ENCODE measurements around the gene CFLAR.

Gene CFLAR

DNA sequence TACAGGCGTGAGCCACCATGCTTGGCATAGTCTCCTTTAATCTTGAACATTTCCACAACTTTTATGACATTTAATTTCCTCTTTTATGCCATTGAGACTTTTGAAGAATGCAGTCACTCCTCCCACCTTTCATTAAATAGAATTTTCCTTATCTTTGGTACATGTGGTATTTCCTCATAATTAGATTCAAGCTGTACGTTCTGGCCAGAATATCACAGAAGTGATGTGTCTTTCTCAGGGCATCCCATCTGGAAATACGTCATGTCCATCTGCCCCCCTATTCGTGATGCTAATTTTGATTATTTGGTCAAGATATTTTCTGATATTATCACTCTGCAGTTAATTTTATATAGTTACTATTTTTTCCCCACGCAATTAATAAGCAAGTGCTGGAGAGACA is 83.9 kb downstream of the CFLAR start:
- Histone ChIP-seq H4K20me1 (ENCODE audit: insufficient read depth, low read length) (no peaks in the 10 kb centered on the region), H3K36me3 (replicated peaks; ENCODE audit: insufficient read depth, low read length) (peaks cover 25% of the 10 kb centered on the region; the same call in 1 of the 2 replicates), H3K79me2 (ENCODE audit: low read length) (peaks cover 90% of the 10 kb centered on the region), H3K27ac (ENCODE audit: low read length) (no peak overlapping the region), H3K4me3 (ENCODE audit: low read length) (no peak overlapping the region), H2AFZ (ENCODE audit: low read length) (no peak overlapping the region), H3K9me2 (replicated peaks; ENCODE audit: insufficient read depth, low read length) (no peaks in the 10 kb centered on the region), H3K9me3 (replicated peaks; ENCODE audit: insufficient read depth, low read length) (no peaks in the 10 kb centered on the region), H3K4me1 (ENCODE audit: low read length) (peaks cover 27% of the 10 kb centered on the region), H3K27me3 (replicated peaks; ENCODE audit: insufficient read depth, low read length) (no peaks in the 10 kb centered on the region), H3K4me2 (ENCODE audit: low read depth, low read length) (no peak overlapping the region), H3F3A (ENCODE audit: insufficient read depth, low read length) (no peaks in the 10 kb centered on the region), H3K9ac (ENCODE audit: low read length) (no peak overlapping the region)
- TF ChIP-seq EZH2 (optimal IDR thresholded peaks at IDR 0.05; ENCODE audit: low read depth, low read length) (no peak), EZH2phosphoT487 (IDR thresholded peaks at IDR 0.05; ENCODE audit: low read length) (no peak)
- TF ChIP-seq, protein P1, sequence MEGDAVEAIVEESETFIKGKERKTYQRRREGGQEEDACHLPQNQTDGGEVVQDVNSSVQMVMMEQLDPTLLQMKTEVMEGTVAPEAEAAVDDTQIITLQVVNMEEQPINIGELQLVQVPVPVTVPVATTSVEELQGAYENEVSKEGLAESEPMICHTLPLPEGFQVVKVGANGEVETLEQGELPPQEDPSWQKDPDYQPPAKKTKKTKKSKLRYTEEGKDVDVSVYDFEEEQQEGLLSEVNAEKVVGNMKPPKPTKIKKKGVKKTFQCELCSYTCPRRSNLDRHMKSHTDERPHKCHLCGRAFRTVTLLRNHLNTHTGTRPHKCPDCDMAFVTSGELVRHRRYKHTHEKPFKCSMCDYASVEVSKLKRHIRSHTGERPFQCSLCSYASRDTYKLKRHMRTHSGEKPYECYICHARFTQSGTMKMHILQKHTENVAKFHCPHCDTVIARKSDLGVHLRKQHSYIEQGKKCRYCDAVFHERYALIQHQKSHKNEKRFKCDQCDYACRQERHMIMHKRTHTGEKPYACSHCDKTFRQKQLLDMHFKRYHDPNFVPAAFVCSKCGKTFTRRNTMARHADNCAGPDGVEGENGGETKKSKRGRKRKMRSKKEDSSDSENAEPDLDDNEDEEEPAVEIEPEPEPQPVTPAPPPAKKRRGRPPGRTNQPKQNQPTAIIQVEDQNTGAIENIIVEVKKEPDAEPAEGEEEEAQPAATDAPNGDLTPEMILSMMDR (IDR thresholded peaks at IDR 0.05; ENCODE audit: low read length): no peak
- DNase-seq: no peak

DNA sequence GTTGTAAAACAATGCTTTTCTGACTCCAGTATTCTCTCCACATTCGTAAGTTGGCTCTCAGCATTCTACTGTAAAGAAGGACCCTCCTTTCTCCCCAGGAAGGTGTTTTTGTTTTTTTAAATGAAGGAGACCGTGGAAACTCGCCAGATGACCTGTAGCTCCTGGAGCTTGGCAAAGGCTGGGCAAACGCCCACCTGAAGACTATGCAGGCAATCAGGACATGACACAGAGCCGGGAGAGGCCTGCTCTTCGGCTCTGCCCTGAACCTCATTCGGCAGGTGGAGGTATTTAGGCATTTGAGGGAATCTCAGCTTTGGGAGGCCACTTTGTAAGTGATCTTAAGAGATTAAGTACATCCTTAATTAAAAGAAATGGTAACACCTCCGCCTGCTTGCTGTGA is 84.4 kb downstream of the CFLAR start:
- Histone ChIP-seq H3K79me2 (ENCODE audit: low read length) (peaks cover 88% of the 10 kb centered on the region), H3K4me1 (ENCODE audit: low read length) (peaks cover 22% of the 10 kb centered on the region), H3K36me3 (replicated peaks; ENCODE audit: insufficient read depth, low read length) (peaks cover 25% of the 10 kb centered on the region; the same call in 1 of the 2 replicates), H3K4me2 (ENCODE audit: low read depth, low read length) (no peak overlapping the region), H3K9me2 (replicated peaks; ENCODE audit: insufficient read depth, low read length) (no peaks in the 10 kb centered on the region), H4K20me1 (ENCODE audit: insufficient read depth, low read length) (no peaks in the 10 kb centered on the region), H3F3A (ENCODE audit: insufficient read depth, low read length) (no peaks in the 10 kb centered on the region), H3K27me3 (replicated peaks; ENCODE audit: insufficient read depth, low read length) (no peaks in the 10 kb centered on the region), H3K27ac (ENCODE audit: low read length) (no peak overlapping the region), H2AFZ (ENCODE audit: low read length) (no peak overlapping the region), H3K9ac (ENCODE audit: low read length) (no peak overlapping the region), H3K4me3 (ENCODE audit: low read length) (no peak overlapping the region), H3K9me3 (replicated peaks; ENCODE audit: insufficient read depth, low read length) (no peaks in the 10 kb centered on the region)
- DNase-seq: no peak
- TF ChIP-seq, protein P1 (IDR thresholded peaks at IDR 0.05; ENCODE audit: low read length): no peak
- TF ChIP-seq EZH2phosphoT487 (IDR thresholded peaks at IDR 0.05; ENCODE audit: low read length): no peak
- TF ChIP-seq EZH2 (optimal IDR thresholded peaks at IDR 0.05; ENCODE audit: low read depth, low read length): no peak

DNA sequence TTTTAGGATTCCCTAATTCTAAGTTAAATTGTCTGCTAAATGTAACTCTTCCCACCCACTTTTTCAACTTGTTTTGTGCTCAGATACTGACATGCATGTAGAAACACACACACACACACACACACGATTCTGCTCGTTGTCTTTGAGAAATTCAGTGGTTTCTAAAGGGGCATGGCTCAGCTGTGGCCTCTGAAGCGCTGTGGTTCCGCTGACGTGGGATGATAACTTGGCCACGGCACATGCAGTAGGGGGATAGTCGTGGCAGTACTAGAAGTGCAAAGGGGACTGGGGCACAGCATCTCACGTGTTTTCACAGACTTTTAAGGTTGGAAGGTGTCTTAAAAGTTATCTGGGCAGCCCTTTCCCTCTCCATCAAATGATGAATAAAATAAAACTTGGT is 85.4 kb downstream of the CFLAR start:
- no peaks in the 10 kb centered on the region for H3K9me2 ChIP-seq (replicated peaks; ENCODE audit: insufficient read depth, low read length)
- peaks cover 19% of the 10 kb centered on the region; the same call in 1 of the 2 replicates for H3K36me3 ChIP-seq (replicated peaks; ENCODE audit: insufficient read depth, low read length)
- H3K4me1 ChIP-seq (ENCODE audit: low read length): peaks cover 11% of the 10 kb centered on the region
- no peak for DNase-seq
- no peaks in the 10 kb centered on the region for H3K27me3 ChIP-seq (replicated peaks; ENCODE audit: insufficient read depth, low read length)
- H3K79me2 ChIP-seq (ENCODE audit: low read length): peaks cover 86% of the 10 kb centered on the region
- no peak overlapping the region for H2AFZ ChIP-seq (ENCODE audit: low read length)
- H3K9me3 ChIP-seq (replicated peaks; ENCODE audit: insufficient read depth, low read length): no peaks in the 10 kb centered on the region
- no peak overlapping the region for H3K4me2 ChIP-seq (ENCODE audit: low read depth, low read length)
- TF ChIP-seq EZH2 (optimal IDR thresholded peaks at IDR 0.05; ENCODE audit: low read depth, low read length): no peak
- no peak for TF ChIP-seq EZH2phosphoT487 (IDR thresholded peaks at IDR 0.05; ENCODE audit: low read length)
- TF ChIP-seq, protein P1 (IDR thresholded peaks at IDR 0.05; ENCODE audit: low read length): no peak
- H3K27ac ChIP-seq (ENCODE audit: low read length): no peak overlapping the region
- no peak overlapping the region for H3K4me3 ChIP-seq (ENCODE audit: low read length)
- no peak overlapping the region for H3K9ac ChIP-seq (ENCODE audit: low read length)
- H3F3A ChIP-seq (ENCODE audit: insufficient read depth, low read length): no peaks in the 10 kb centered on the region
- no peaks in the 10 kb centered on the region for H4K20me1 ChIP-seq (ENCODE audit: insufficient read depth, low read length)
